Mesendoderm (in vitro differentiated cells): ENCODE measurements around the gene WAC.
"Not testable (repeated sequence)": the region's sequence is repeated elsewhere in the genome, so short reads cannot be mapped to it uniquely, and the experiment has no call there.

Experiments used
- DNase-seq: peaks from one replicate; pipeline ENCODE4 v3.0.0; 2013
- H2AK5ac ChIP-seq: 2 replicates; pipeline ENCODE4 v1.6.1; 2013; ENCODE audit warnings: low read length, inconsistent platforms
- H2BK120ac ChIP-seq: 2 replicates; pipeline ENCODE4 v1.6.1; 2013; ENCODE audit warnings: low read depth, mild to moderate bottlenecking, low read length, moderate library complexity, mixed read lengths
- H2BK15ac ChIP-seq: replicated peaks from 2 replicates; pipeline ENCODE4 v1.6.1; 2013; ENCODE audit warnings: low read depth, mild to moderate bottlenecking, moderate library complexity
- H2BK5ac ChIP-seq: 2 replicates; pipeline ENCODE4 v1.6.1; 2013; ENCODE audit warnings: low read length, inconsistent platforms
- H3K18ac ChIP-seq: 2 replicates; pipeline ENCODE4 v1.6.1; 2013; ENCODE audit warnings: mild to moderate bottlenecking, low read length, mixed read lengths
- H3K23ac ChIP-seq: one replicate; pipeline ENCODE4 v1.6.1; 2013; ENCODE audit warnings: low read length
- H3K27ac ChIP-seq: 2 replicates; pipeline ENCODE4 v1.5.1; 2013; ENCODE audit warnings: low read depth, mild to moderate bottlenecking, inconsistent platforms, low read length, moderate library complexity
- H3K27me3 ChIP-seq: 2 replicates; pipeline ENCODE4 v1.6.1; 2013; ENCODE audit warnings: low read length, control low read depth, mild to moderate bottlenecking, inconsistent platforms; ENCODE audit not compliant: insufficient read depth, poor library complexity
- H3K36me3 ChIP-seq: 2 replicates; pipeline ENCODE4 v1.6.1; 2013; ENCODE audit warnings: low read length, inconsistent platforms; ENCODE audit not compliant: control insufficient read depth, insufficient read depth
- H3K4ac ChIP-seq: one replicate; pipeline ENCODE4 v1.6.1; 2013; ENCODE audit warnings: low read depth, mild to moderate bottlenecking, low read length, moderate library complexity
- H3K4me1 ChIP-seq: 2 replicates; pipeline ENCODE4 v1.6.1; 2013; ENCODE audit warnings: low read depth, low read length, inconsistent platforms; ENCODE audit not compliant: control insufficient read depth
- H3K4me2 ChIP-seq: 2 replicates; pipeline ENCODE4 v1.6.1; 2013; ENCODE audit warnings: low read length
- H3K4me3 ChIP-seq: 2 replicates; pipeline ENCODE4 v1.5.1; 2013; ENCODE audit warnings: mild to moderate bottlenecking, low read length
- H3K56ac ChIP-seq: one replicate; pipeline ENCODE4 v1.6.1; 2013; ENCODE audit warnings: low read length
- H3K79me1 ChIP-seq: 2 replicates; pipeline ENCODE4 v1.6.1; 2013; ENCODE audit warnings: low read length, inconsistent platforms
- H3K79me2 ChIP-seq: 2 replicates; pipeline ENCODE4 v1.6.1; 2013; ENCODE audit warnings: mild to moderate bottlenecking, low read length; ENCODE audit not compliant: control insufficient read depth, insufficient read depth
- H3K9ac ChIP-seq: 2 replicates; pipeline ENCODE4 v1.6.1; 2013; ENCODE audit warnings: low read length, inconsistent platforms
- H4K5ac ChIP-seq: one replicate; pipeline ENCODE4 v1.6.1; 2013; ENCODE audit warnings: low read length
- H4K8ac ChIP-seq: one replicate; pipeline ENCODE4 v1.6.1; 2013; ENCODE audit warnings: low read depth, mild to moderate bottlenecking, control low read depth, low read length, moderate library complexity
- WGBS: extraction: QIAGEN DNeasy Blood & Tissue Kit; methylation state at CpG from one replicate; pipeline ENCODE4 v1.1.7; 2013; ENCODE audit warnings: low lambda C conversion rate, missing lambda C conversion rate; ENCODE audit not compliant: insufficient coverage; ENCODE audit errors: extremely low coverage; 5-methylcytosine and 5-hydroxymethylcytosine counted together

WAC gene

GRCh38 chr10:28604567-28605536, 71.9 kb downstream of the WAC start:
- Histone ChIP-seq H3K4me3 (no peak overlapping the region), H3K9ac (no peak overlapping the region), H2BK5ac (no peak overlapping the region), H4K8ac (no peak overlapping the region), H2AK5ac (no peak overlapping the region), H3K79me2 (peaks cover 28% of the 10 kb centered on the region), H3K56ac (no peak overlapping the region), H3K36me3 (peaks cover 2% of the 10 kb centered on the region), H3K4ac (no peak overlapping the region), H3K4me1 (no peaks in the 10 kb centered on the region), H3K27ac (no peak overlapping the region), H2BK120ac (no peak overlapping the region), H3K18ac (no peak overlapping the region), H3K79me1 (peaks cover 5% of the 10 kb centered on the region), H3K23ac (no peak overlapping the region), H2BK15ac (no peak overlapping the region), H4K5ac (no peak overlapping the region), H3K4me2 (no peak overlapping the region), H3K27me3 (no peaks in the 10 kb centered on the region)
- DNase-seq = no peak
- WGBS = no CpG with 5 or more reads among the region's 12 CpGs

- Histone ChIP-seq H3K27me3 (no peaks in the 10 kb centered on the region), H3K27ac (no peak overlapping the region), H3K79me1 (peaks cover 7% of the 10 kb centered on the region), H3K23ac (no peak overlapping the region), H3K4me2 (no peak overlapping the region), H3K56ac (no peak overlapping the region), H3K79me2 (peaks cover 20% of the 10 kb centered on the region), H2BK120ac (no peak overlapping the region), H4K5ac (no peak overlapping the region), H2AK5ac (no peak overlapping the region), H3K36me3 (peaks cover 5% of the 10 kb centered on the region), H2BK5ac (no peak overlapping the region), H2BK15ac (no peak overlapping the region), H4K8ac (no peak overlapping the region), H3K4me1 (no peaks in the 10 kb centered on the region), H3K4ac (no peak overlapping the region), H3K18ac (no peak overlapping the region), H3K9ac (no peak overlapping the region), H3K4me3 (no peak overlapping the region)
- WGBS = no CpG with 5 or more reads among the region's 2 CpGs
- no peak for DNase-seq
These were observed 73.7 kb downstream of the WAC start for GRCh38 chr10:28606568-28606967.

- not testable (repeated sequence) for H2AK5ac ChIP-seq, H3K9ac ChIP-seq, H3K23ac ChIP-seq, H3K4ac ChIP-seq, H3K56ac ChIP-seq, H3K27me3 ChIP-seq, DNase-seq, H3K27ac ChIP-seq, H3K4me2 ChIP-seq, H2BK15ac ChIP-seq, H2BK5ac ChIP-seq, H2BK120ac ChIP-seq, H3K4me3 ChIP-seq, H3K79me2 ChIP-seq, H3K79me1 ChIP-seq, H4K8ac ChIP-seq, H3K18ac ChIP-seq, H3K4me1 ChIP-seq, H4K5ac ChIP-seq
- peaks cover 12% of the 10 kb centered on the region for H3K36me3 ChIP-seq
- WGBS = no CpG with 5 or more reads among the region's 3 CpGs
These were observed 76.7 kb downstream of the WAC start for GRCh38 chr10:28609636-28610035.

DNA sequence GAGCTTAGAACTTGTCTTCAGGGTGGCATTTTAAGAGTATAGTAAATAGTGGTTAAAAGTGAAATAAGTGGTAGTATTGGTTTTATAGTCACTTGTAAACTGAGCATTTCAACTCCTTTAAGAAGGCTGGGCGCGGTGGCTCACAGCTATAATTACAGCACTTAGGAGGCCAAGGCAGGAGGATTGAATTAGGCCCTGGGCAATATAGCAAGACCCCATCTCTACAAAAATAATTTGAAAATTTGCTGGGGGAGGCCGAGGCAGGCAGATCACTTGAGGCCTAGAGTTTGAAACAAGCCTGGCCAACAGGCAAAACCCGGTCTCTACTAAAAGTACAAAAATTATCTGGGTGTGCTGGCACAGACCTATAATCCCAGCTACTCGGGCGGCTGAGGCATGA, 80.0 kb downstream of the WAC start:
- Histone ChIP-seq H3K36me3 (peaks cover 16% of the 10 kb centered on the region), H3K9ac (no peak overlapping the region), H2BK15ac (no peak overlapping the region), H2BK120ac (no peak overlapping the region), H2BK5ac (no peak overlapping the region), H3K4me2 (no peak overlapping the region), H3K4ac (no peak overlapping the region), H3K27me3 (no peaks in the 10 kb centered on the region), H3K27ac (no peak overlapping the region), H3K56ac (no peak overlapping the region), H4K5ac (no peak overlapping the region), H3K79me2 (peaks cover 3% of the 10 kb centered on the region), H3K23ac (no peak overlapping the region), H3K4me3 (no peak overlapping the region), H2AK5ac (no peak overlapping the region), H3K79me1 (peaks cover 8% of the 10 kb centered on the region), H3K18ac (no peak overlapping the region), H3K4me1 (no peaks in the 10 kb centered on the region), H4K8ac (no peak overlapping the region)
- WGBS = no CpG with 5 or more reads among the region's 6 CpGs
- DNase-seq = no peak

DNA sequence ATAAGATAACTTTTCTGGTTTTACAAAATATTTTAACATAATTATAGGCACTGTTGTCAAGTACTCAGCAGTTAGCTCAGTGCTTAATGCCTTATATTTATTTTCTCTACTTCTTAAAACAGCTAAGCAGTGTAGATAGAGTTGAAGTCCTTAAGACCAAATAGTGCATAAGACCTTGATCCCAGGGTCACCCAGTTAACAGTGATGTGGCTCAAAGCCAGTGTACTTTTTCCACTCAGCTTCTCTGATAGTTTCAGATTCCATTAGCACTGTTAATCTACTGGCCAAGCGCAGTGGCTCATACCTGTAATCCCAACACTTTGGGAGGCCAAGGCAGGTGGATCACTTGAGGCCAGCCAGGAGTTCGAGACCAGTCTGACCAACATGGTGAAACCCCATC, 83.6 kb downstream of the WAC start:
- Histone ChIP-seq H2BK120ac (no peak overlapping the region), H3K23ac (no peak overlapping the region), H2BK5ac (no peak overlapping the region), H3K4me3 (no peak overlapping the region), H3K4me1 (no peaks in the 10 kb centered on the region), H3K4ac (no peak overlapping the region), H3K9ac (no peak overlapping the region), H3K27ac (no peak overlapping the region), H3K79me2 (no peaks in the 10 kb centered on the region), H3K27me3 (no peaks in the 10 kb centered on the region), H2AK5ac (no peak overlapping the region), H3K36me3 (peaks cover 13% of the 10 kb centered on the region), H3K4me2 (no peak overlapping the region), H4K8ac (no peak overlapping the region), H3K79me1 (peaks cover 3% of the 10 kb centered on the region), H2BK15ac (no peak overlapping the region), H3K18ac (no peak overlapping the region), H4K5ac (no peak overlapping the region), H3K56ac (no peak overlapping the region)
- no peak for DNase-seq
- no CpG with 5 or more reads among the region's 2 CpGs for WGBS
